GM18907 (cell line): ENCODE data around the gene WWOX.

Experiments
- ATAC-seq: cut with Tn5 transposase; IDR thresholded peaks from one replicate; pipeline ENCODE4 v1.9.1; 2021; ENCODE audit warnings: mild to moderate bottlenecking, moderate library complexity; ENCODE audit not compliant: unreplicated experiment

WWOX gene

DNA sequence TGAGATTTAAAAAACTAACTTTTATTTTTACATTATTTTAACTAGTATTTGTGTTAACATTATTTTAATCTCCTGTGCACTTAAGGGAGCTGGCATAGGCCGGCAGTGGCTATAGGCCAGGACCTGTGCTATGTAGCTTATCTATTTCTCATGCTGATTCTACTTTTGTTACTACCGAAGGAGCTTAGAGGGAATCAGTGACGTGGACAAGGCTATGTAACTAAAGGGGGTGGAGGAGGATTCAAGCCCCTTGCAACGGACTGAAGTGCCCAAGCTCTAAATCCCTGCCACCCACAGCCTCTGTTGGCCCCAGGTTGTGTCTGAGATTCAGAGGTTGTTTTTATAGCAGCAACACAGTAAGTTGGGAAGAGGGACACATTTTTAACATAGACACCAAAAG, 356.4 kb downstream of the WWOX start:
- no peak for ATAC-seq

DNA sequence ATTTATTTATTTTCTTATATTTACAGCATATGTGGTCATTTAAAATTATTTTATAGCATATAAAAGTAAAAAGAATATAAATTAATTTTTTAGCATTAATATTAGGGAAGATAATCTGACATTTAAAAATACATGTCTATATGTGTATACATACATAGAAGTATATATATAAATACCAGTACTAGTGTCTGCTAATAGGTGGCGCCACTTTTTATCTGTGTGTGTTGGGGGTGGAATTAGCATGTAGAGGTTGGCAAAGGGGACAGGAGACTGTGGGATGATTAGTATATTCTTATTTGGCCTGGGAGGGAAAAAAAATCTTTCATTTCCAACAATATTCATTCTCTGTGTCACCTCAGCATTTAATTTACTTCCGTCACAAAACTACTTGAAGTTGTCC, 359.1 kb downstream of the WWOX start:
- ATAC-seq = no peak

DNA sequence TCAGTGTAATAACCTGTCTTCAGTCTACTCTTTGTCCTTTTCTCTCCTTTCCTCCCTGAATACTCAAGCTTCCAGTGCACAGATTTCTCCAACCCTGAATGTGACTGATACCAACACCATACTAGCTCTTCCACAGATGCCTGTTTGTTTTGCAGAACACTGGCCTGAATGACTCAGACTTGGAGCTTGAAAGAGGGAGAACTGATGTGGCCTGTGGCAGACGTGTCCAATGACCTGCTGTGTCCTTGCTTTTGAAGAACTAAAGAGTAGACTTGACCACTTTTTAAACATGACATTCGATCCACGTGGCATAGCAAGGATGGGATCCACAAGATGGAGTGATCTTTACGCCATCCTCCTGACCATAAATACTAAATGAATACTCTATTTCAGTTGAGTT, 361.0 kb downstream of the WWOX start:
- no peak for ATAC-seq

DNA sequence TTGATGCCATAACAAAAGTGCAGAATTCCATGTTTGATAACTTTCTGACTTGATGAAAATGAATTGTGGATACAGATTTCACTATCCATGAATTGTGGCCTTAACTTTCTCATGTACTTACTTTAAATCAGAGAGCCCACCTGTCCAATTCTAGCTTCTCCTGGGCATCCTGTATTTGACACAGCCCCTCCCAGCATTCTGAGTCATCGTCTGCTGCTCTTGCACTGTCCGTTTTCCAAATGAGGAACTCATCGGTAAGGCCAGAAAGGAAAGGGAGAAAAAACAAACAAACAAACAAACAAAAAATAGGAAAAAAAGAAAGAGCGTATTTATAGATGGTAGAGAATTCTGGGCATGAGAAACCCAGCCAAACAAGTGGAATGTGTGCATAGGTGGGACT, 361.6 kb downstream of the WWOX start:
- no peak for ATAC-seq

DNA sequence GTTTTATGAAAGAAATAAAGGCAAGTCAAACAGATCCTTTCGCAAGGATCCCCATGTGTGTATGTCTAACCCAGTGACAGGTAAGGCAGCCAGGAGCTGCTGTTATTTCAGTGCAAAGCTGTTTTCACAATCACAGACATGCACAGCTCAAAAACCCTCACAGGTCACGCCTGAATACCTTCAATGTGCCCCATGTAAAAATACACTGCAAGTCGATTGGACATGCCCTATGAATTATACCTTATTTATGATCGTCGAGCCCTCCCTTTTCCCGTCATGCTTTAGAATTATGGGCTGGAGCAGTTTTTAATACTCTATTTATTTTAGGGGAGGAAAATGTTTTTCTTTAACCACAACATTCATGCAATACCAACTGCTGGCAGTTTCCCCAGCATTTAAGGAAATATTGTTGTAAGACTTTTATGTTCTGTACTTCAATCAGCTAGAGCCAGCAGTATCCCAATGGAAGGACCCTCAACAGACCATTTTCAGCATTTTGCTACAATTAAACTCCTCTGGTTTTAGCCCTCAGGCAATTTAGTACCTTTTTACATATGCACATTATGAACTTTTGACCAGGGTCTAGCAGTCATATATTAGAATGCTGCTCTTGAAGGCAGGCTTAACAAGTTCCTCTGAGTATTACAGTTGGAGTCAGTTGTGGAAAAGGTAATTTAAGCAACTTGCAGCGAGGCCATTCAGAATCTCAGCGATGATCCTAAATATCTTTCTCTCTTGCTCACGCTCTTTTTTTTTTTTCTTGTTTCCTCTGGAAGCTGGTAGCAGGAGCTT, 362.2 kb downstream of the WWOX start:
- no peak for ATAC-seq

DNA sequence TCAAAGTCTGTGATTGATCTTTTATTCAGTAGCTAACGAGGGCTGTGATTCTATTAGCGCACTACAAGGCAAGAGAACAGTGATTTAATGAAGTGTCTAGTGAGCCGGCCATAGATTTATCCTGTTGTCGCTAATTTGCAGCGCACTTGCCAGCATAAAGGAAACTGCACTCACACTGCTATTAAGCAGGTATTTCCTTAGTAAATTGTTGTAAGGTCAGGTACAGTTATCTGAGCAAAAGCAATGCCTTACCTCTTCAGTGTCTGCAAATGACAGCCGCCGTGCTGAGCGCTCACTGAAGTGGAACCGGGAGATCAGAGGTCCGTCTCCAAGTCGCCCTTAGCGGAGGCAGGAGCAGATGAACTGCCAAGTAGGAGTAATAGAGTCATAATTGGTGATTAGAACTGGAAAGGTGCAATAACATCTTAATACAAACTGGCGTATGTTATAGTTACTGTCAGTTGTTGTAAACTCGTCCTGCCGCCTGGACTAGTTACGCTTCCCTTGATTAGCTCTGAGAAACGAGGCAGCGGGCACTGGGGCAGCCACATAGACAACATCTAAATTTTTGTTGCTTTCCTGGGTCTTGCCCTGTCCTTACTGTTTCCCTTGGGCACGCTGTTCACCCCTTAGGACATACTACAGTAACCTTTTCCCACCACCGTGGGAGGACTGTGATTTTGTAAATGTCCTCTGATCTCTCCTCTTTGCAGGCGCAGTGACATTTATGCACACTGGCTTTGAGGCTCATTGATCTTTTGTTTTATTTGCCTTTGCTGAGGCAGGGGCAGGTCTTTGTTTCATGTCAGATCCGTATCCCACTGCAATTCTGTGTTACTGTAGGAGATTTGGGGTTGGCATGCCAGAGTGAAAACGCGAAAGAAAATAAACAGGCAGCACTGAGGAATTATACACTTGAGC, 363.1 kb downstream of the WWOX start:
- ATAC-seq = no peak

DNA sequence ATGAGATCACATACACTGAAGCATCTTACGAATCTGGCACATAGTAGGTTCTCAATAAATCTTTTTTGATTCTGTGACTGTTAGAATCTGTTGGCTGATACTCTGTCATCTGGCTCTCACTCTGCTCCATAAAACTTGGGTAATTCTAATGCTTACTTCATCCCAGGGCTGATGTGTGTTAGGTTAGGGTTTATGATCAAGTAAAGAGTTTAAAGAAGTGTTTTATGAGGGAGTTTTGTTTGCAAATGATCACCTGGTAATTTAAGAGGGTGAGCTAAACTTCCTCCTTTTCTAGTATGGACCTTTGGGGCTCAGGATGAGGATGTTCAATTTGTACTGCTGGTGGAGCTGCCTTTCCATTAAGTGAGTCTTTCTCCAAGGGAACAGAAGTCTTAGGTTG, 364.1 kb downstream of the WWOX start:
- no peak for ATAC-seq

DNA sequence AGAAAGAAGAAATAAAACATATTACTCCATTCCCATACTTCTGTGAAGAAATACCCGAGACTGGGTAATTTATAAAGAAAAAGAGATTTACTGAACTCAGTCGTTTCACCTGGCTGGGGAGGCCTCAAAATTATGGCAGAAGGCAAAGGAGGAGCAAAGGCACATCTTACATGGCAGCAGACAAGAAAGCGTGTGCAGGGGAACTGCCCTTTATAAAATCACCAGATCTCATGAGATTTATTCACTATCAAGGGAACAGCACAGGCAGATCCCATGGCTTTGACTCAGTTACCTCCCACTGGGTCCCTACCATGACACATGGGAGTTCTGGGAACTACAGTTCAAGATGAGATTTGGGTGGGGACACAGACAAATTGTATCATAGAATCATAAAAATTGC, 365.4 kb downstream of the WWOX start:
- ATAC-seq = no peak

DNA sequence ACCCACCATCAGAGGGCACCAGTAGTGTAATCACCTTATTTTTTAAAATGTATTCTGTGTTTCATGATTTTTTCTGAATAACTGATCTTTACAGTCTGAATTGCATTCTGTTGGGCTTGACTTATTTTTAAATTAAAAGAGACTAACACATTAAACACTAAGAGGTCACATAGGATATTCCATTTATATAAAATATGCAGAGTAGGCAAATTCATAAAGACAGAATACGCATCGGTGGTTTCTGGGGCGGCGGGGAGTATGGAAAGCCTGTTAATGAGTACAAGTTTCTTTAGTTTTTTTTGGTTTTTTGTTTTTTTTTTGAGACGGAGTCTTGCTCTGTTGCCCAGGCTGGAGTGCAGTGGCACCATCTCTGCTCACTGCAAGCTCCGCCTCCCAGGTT, 366.3 kb downstream of the WWOX start:
- no peak for ATAC-seq

DNA sequence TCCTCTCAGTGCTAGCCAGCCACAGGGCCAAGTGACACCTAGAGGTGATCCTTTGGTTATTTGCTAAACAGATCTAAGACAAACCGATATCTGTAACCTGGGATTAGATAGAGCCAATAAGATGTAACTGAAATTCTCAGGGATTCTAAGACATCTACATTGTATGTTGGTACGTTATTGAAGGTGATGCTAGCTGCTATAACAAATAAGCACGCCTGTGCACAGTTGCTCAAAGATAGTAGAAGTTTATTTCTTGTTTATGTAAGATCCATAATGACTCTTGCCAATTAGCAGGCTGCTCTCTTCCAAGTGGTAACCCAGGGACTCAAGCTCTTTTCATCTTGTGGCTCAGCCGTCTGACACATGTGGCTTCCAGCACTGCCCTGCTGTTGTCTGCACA, 370.3 kb downstream of the WWOX start:
- ATAC-seq = no peak

DNA sequence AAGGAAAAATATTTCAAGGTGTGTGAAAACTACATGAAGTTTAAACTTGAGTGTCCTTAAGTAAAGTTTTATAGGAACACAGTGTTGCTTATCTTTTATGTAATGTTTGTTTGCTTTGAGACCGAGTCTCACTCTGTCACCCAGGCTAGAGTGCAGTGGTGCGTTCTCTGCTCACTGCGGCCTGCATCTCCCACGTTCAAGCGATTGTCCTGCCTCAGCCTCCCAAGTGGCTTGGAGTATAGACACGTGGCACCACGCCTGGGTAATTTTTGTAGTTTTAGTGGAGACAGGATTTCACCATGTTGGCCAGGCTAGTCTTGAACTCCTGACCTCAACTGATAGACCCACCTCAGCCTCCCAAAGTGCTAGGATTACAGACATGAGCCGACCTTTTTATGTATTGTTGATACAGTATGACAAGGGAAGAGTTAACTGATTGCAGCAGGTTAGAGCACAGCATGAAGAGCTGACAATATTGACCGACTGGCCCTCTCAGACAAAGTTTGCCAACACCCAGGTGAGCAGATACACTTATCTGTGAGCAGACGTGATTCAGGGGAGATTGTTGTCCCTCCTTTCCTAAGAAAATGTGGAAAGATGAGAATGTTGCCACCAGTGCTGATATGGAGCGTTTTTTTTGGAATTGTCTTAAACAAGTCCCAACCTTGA, 373.7 kb downstream of the WWOX start:
- ATAC-seq = no peak

DNA sequence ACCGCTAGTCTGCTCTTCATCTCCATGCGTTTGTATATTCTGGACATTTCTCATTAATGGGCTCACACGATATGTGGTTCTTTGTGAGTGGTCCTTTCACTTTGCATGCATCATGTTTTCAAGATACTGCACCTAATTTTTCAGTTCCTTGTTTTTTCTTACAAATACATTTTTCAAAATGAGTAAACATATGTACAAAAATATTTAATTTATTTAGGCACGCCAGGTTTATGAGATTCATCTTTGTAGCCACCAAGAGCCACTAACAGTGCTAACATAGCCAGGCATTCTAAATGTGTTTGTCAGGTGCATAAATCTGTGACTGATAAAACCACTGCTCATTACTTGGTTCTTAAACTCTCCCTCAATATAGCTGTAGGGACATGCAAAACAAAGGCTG, 375.3 kb downstream of the WWOX start:
- ATAC-seq = peak; percentile 75

DNA sequence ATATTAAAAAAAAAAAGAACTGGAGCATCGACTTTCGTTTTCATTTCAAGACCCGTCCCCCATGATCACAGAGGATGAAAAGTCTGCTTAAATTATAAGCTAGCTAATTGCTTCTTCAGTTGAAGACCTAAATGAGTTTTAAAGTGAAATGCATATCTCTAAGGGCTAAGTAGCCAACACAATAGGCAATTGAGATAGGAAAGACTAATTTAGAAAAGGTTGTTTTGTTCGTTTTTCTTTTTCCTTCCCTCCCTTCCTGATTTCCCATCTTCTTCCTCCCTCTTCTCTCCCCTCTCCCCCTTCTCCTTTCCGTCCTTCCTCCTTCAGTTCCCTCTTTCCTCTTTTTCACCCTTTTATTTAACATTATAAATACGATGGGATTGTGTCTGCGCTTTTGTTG, 377.2 kb downstream of the WWOX start:
- no peak for ATAC-seq

DNA sequence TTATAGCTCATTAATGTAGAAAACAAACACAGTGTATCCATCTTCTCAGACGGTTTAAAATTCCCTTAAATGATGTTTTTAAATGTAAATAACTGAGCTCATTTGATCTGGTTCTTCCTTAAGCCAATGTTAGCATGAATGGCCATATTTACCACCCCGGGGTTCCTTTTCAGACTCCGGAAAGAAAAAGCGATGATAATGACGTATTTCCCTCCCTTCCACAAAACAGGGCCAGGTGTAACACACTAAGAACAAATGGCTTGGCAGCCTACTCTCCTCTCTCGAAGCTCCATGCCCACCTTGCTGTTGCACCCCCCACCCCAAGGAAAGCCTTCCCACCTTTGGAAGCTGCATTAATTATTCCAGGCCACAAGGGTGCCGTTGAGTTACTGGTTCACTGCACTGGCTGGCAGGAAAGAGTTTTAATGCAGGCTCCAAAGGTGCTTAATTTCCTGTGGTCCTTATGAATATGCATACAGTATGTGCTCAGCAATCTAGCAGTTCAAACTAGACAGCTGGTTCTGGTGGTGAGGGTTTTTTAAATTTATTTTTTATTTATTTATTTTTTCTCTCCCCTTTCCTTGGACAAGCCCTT, 378.9 kb downstream of the WWOX start:
- no peak for ATAC-seq

DNA sequence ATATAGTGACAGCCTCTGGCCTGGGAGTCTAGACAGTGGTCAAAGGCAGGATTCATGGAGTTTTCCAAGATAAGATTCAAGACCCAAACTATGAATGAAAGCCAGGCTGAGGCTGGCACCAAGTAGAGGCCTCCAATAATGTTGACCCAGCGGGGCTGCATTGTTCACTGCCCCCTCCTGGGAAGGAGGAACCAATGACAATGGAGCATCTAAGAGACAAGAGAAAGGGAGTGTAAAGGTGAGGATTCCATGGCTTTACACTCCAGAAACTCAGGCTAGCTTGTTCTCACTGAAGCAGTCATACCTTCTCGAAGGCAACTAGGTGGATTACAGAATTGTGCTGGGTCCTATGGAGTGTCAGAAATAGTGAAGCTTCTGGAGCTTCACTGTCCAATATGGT, 380.3 kb downstream of the WWOX start:
- no peak for ATAC-seq

DNA sequence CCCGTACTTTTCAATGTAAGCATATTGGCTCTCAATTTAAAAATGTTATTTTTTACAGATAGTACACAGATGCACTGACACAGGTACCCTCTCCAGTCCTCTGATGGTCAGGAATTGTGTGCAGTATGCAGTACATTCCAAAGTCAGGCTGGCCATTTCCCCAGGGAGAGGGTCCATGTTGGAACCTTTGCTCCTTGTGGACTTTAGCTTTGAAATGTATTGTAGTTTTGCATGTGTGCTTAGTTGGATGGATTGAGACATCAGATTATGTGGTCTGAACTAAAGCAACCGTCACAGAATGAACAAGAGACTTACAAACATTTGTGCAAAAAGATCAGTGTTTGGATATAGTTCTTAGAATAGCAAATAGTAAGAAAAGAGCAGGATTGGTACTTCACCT, 381.1 kb downstream of the WWOX start:
- no peak for ATAC-seq

DNA sequence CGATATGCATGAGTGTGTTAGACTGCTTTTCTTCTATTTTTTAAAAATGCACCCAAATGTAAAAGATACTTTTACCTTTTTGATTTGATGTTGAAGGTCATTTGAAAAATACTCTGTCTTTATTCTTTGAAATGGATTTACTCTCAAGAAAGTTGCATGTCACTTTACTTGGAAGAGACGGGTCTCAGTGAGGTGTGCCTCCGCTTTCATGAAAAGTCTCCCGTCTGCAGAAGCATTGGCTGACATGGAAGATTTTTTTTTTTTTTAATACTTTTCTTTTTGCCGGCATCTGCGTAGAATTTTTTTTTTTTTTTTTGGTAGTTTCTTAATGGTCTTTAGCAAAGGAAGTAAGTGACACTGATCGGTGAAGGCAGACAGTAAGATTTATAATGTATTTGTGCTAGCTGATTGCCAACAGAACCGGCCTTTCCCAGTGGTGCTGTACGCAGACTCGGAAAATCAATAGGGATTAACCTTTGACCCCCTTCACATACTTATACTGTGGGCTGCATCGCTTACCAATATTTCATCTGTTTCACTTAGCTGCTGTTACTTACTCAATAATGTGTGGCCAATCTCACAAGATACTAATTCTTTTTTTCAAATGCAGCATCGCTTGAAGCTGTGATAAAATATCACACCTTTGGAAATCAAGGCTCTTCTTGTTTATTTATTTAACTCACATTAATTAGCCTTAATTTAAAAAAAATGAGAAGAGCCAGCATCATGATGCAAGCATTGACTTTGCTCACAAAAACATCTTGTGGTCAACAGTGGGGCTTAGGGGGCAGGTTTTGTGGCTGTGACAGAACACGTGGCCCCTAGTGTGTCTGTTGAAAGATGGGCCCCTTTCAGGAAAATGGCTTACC, 383.9 kb downstream of the WWOX start:
- ATAC-seq = no peak

DNA sequence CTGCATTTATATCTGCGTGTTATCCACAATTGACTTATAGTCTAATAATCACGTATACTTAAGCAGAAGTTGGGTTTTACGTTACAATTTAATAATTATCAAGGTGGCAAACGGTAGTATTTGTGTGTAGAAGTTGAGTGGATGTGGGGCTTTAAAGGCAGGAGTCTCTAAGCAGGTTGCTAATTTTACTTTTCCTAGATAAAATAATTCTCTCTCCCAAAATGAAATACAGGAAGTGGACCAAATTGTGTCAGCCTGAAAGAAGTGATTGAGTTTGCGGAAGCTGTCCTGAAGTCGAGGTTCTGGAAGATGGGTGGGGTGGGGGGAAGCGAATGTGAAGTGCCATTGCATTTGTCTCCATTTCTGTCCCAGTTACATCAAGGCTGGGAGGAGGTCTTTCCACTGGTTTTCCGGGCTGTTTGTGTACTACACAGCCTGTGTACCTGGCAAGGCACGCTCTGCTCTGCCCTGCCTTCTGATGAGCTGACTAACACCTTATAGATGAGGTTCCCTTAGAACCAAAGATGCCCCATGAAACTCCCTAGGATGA, 385.1 kb downstream of the WWOX start:
- ATAC-seq = no peak

DNA sequence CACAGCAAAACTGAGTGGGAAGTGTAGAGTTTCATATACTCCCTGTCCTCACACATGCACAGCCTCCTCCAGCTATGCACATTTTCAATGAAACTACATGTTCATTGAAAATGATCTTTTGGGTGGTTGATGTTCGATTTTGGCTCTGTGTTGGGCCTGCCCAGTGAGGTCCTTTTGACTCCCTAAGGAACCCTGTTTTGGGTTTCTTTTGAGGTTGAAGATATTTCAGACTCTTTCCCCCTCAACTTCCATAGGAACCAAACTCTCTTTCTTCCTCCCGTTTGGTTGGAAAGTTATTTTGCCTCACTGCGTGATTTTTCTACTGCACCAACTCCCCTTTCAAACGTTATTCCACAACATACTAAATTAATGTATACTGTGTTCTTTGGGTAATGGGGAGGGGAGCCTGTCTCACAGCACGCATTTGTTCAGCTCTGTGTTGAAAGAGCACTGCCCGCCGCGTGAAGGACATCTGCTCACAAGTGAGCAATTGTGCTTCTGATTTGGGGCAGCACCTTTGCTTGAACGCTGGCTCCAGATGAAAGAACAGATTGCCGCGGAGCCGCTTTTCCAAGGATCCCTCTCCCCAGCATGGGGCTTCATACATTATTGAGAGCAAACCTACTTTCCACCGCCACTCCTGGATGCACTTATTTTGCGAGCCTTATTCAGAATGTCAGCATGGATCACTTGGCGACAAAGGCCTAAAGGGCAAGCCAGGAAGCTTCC, 385.9 kb downstream of the WWOX start:
- no peak for ATAC-seq

DNA sequence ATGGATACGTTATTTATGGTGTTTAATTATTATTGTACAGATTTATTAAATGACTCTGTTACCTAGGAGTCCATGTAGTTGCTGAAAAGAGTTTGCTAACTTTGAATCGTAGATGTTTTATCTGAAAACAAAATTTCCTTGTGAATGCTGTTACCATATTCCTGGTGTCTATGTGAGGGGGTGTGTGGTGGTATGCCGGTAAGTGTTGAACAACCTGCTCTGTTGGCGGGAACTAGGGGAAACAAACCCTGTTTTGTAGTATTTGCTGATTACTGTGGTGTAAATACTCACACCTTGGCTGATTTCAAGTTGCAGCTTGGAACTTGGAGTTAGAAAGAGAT, 386.4 kb downstream of the WWOX start:
- no peak for ATAC-seq
